CD4-positive, alpha-beta T cell (primary cell): ENCODE measurements around the gene FAM184B. TPM values are rescaled to one million over a fixed set of nuclear protein-coding genes. Genes with fewer than 3 reads are reported as not detected.
A peak's percentile ranks its signal among the peaks of the same experiment; 100 is the strongest.

Experiments used
- ATAC-seq: fragments of 200-7000 bp; cut with Tn5 transposase; one replicate; pipeline ENCODE4 v1.10.0; 2022; ENCODE audit warnings: mild to moderate bottlenecking; ENCODE audit not compliant: poor library complexity
- CTCF ChIA-PET: fragments of 350-600 bp; sonication (Branson Sonifier 250); formaldehyde crosslinking; loops from one replicate; lab custom pipeline; 2021; ENCODE audit warnings: antibody characterized with exemption, inconsistent platforms; lab: Charles Lee
- POLR2A ChIA-PET: fragments of 350-600 bp; sonication (Branson Sonifier 250); formaldehyde crosslinking; loops from one replicate; lab custom pipeline; 2021; ENCODE audit warnings: antibody characterized with exemption, inconsistent platforms; lab: Charles Lee
- DNase-seq, 14 experiments: peaks; one replicate each; pipeline ENCODE4 v3.0.0-alpha.2; 2013 to 2020; ENCODE audit warnings: mixed read lengths in 2 of 14
- H3K27ac ChIP-seq, 2 donors: one replicate each; pipeline versions ENCODE4 v1.5.1 to v1.7.0; 2013; ENCODE audit warnings: low read length in 2 of 2, low read depth in 1 of 2, mild to moderate bottlenecking in 1 of 2
- H3K27me3 ChIP-seq, 2 experiments: 1 replicate in 1 of 2; 2 replicates in 1 of 2; pipeline versions ENCODE4 v1.6.1 to v1.7.0; 2013; ENCODE audit warnings: low read length in 2 of 2, control low read depth in 1 of 2, mild to moderate bottlenecking in 1 of 2, moderate library complexity in 1 of 2; ENCODE audit not compliant: insufficient read depth in 2 of 2, control insufficient read depth in 1 of 2
- H3K36me3 ChIP-seq: one replicate; pipeline ENCODE4 v1.6.1; 2013; ENCODE audit warnings: low read length, control low read depth; ENCODE audit not compliant: insufficient read depth
- H3K4me1 ChIP-seq: one replicate; pipeline ENCODE4 v1.6.1; 2013; ENCODE audit warnings: low read length, control low read depth; ENCODE audit not compliant: insufficient read depth
- H3K4me3 ChIP-seq: one replicate; pipeline ENCODE4 v1.5.1; 2013; ENCODE audit warnings: mild to moderate bottlenecking, low read length, moderate library complexity
- H3K9me3 ChIP-seq, 2 experiments: 1 replicate in 1 of 2; 2 replicates in 1 of 2; pipeline versions ENCODE4 v1.6.1 to v1.7.0; 2013; ENCODE audit warnings: low read length in 2 of 2, mild to moderate bottlenecking in 2 of 2, control low read depth in 1 of 2, moderate library complexity in 1 of 2; ENCODE audit not compliant: control insufficient read depth in 1 of 2, insufficient read depth in 1 of 2
- H3K27ac Mint-ChIP-seq: one replicate; pipeline ENCODE4 v1.8.0; 2020; ENCODE audit warnings: mixed read lengths
- H3K27me3 Mint-ChIP-seq: one replicate; pipeline ENCODE4 v1.8.0; 2021; ENCODE audit warnings: mixed read lengths
- H3K36me3 Mint-ChIP-seq: one replicate; pipeline ENCODE4 v1.8.0; 2021; ENCODE audit warnings: low read depth, mixed read lengths
- H3K4me1 Mint-ChIP-seq: one replicate; pipeline ENCODE4 v1.8.0; 2021; ENCODE audit warnings: low read depth, mixed read lengths
- H3K4me3 Mint-ChIP-seq: one replicate; pipeline ENCODE4 v1.8.0; 2020; ENCODE audit warnings: mild to moderate bottlenecking, mixed read lengths
- H3K9me3 Mint-ChIP-seq: one replicate; pipeline ENCODE4 v1.8.0; 2020; ENCODE audit warnings: mixed read lengths
- CTCF ChIP-seq: fragments of 200-600 bp; IDR thresholded peaks from one replicate; pipeline ENCODE4 v1.8.0; 2022; ENCODE audit warnings: antibody characterized with exemption, mild to moderate bottlenecking
- intact Hi-C, 2 experiments: fragments of 100-400 bp; cut with DNase I in 1 of 2; cut with micrococcal nuclease in 1 of 2; formaldehyde crosslinking; loops; one replicate each; pipeline versions ENCODE4 v1.15.1 to v1.9.0; 2023 to 2025; cut with DNase I, micrococcal nuclease
- total RNA-seq, 174 experiments: library from RNA in 2 of 174; stranded (reverse) in 2 of 174; gene quantifications; one replicate each; pipeline ENCODE4 v1.2.3 and lab custom pipeline; 2021 to 2026

The FAM184B gene
- total RNA-seq, 2 experiments from 2014 or later = not detected

DNA sequence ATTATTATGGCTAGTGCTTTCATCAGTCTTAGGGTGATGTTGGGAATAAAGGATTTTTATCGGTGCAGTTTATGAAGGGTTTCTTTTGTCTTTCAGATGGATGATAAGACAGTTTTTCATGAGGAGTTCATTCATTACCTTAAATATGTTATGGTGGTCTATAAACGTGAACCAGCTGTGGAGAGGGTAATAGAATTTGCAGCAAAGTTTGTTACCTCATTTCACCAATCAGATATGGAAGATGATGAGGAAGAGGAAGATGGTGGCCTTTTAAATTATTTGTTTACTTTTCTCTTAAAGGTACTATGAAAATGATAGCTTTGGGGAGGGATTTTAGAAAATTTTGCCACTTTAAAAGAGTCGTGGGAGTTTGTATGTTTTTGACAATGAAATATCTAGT lies 30.7 kb upstream of the FAM184B start:
- Mint-ChIP-seq H3K4me1 (peaks cover 49% of the 10 kb centered on the region), H3K27ac (peak overlapping the region; percentile 96), H3K27me3 (no peaks in the 10 kb centered on the region), H3K4me3 (peak overlapping the region; percentile 84), H3K9me3 (no peaks in the 10 kb centered on the region), H3K36me3 (peaks cover 28% of the 10 kb centered on the region)
- POLR2A ChIA-PET = no interaction called here
- no peak for TF ChIP-seq CTCF
- Histone ChIP-seq H3K36me3 (no peaks in the 10 kb centered on the region), H3K4me1 (peaks cover 20% of the 10 kb centered on the region), H3K9me3 (no peaks in the 10 kb centered on the region), H3K4me3 (no peak overlapping the region), H3K27ac (no peak overlapping the region), H3K27me3 (no peaks in the 10 kb centered on the region)
- DNase-seq (no peak), ATAC-seq (no peak)
- CTCF ChIA-PET = interaction anchor here (1.3 kb wide), 1 partner anchor 263 kb away, joined by 3 read pairs; no protein-coding TSS in a partner anchor
- intact Hi-C loops = loop anchor here (2.0 to 10.0 kb wide), 5 partner anchors 175 to 475 kb away; partner anchors contain the start of genes LCORL (in 1 of the 2) and MED28 (in 1 of the 2)

DNA sequence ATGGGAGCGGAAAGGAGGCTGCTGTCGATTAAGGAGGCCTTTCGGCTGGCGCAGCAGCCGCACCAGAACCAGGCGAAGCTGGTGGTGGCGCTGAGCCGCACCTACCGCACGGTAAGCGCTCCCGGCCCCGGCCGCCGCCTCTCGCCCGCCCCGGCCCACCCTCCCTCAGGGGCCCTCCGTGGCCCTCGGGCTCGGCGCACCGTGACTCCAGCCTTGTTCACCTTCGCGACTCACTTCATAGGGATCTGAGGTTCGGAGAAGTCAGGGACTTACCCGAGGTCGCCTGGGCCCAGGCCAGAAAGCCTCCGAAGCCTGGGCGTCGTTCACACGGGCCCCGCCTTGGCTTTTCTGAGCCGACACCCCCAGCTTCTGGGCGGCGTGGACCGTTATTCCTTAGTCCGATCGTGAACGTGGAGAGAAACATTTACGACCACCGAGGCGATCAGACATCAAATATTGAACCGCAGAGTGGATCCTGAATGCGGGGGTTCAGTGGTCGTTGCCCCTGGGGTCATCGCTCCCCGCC lies 29.7 kb upstream of the FAM184B start:
- Mint-ChIP-seq H3K27ac (peak overlapping the region; percentile 96), H3K4me1 (peaks cover 57% of the 10 kb centered on the region), H3K9me3 (no peaks in the 10 kb centered on the region), H3K27me3 (no peaks in the 10 kb centered on the region), H3K4me3 (peak overlapping the region; percentile 97), H3K36me3 (peaks cover 35% of the 10 kb centered on the region)
- peak; percentile 18 for ATAC-seq
- H3K9me3 ChIP-seq = no peaks in the 10 kb centered on the region
- intact Hi-C loops = loop anchor here (2.0 to 10.0 kb wide), 5 partner anchors 174 to 474 kb away; partner anchors contain the start of genes MED28 (in 2 of the 2) and LCORL (in 1 of the 2)
- peak in 1 of 14 experiments; percentile 18 for DNase-seq
- no peak for TF ChIP-seq CTCF
- peaks cover 20% of the 10 kb centered on the region for H3K4me1 ChIP-seq
- ChIA-PET CTCF (interaction anchor here (1.3 kb wide), 1 partner anchor 263 kb away, joined by 3 read pairs; no protein-coding TSS in a partner anchor), POLR2A (interaction anchor here (1.3 to 1.7 kb wide), 4 partner anchors 197 to 299 kb away, joined by 4 to 21 read pairs (median 12); partner anchors contain the start of genes LAP3, LCORL, MED28 and QDPR)
- peak overlapping the region; percentile 92 for H3K4me3 ChIP-seq
- H3K27me3 ChIP-seq = no peaks in the 10 kb centered on the region
- no peak overlapping the region for H3K27ac ChIP-seq
- no peaks in the 10 kb centered on the region for H3K36me3 ChIP-seq

GRCh38 chr4:17810260-17811077 lies 29.0 kb upstream of the FAM184B start, which contains the start of the genes DCAF16 and NCAPG:
Gene DCAF16, minus strand, starts transcription at chr4:17810757. Its CDS starts 6,616 bp downstream, at chr4:17804141.
Gene NCAPG, plus strand, starts transcription at chr4:17810979. Its CDS starts 99 bp downstream, at chr4:17811078.
- DNase-seq (peak; percentile 97 to 100 (median 99)), ATAC-seq (peak; percentile 86)
- Histone ChIP-seq H3K4me1 (peaks cover 20% of the 10 kb centered on the region), H3K4me3 (peak within 1 kb of the TSS; percentile 92), H3K27ac (peak within 1 kb of the TSS; percentile 92 to 96), H3K36me3 (peaks cover 1% of the 10 kb centered on the region), H3K9me3 (no peaks in the 10 kb centered on the region), H3K27me3 (no peaks in the 10 kb centered on the region)
- Mint-ChIP-seq H3K4me3 (peak within 1 kb of the TSS; percentile 97), H3K27me3 (no peaks in the 10 kb centered on the region), H3K9me3 (no peaks in the 10 kb centered on the region), H3K36me3 (peaks cover 40% of the 10 kb centered on the region), H3K27ac (peak within 1 kb of the TSS; percentile 96), H3K4me1 (peaks cover 63% of the 10 kb centered on the region)
- POLR2A ChIA-PET = interaction anchor here (0.9 to 1.7 kb wide), 6 partner anchors 15 to 299 kb away, joined by 3 to 21 read pairs (median 5); partner anchors contain the start of genes LAP3, LCORL, MED28 and QDPR
- CTCF ChIA-PET = interaction anchor here (1.3 to 3.3 kb wide), 2 partner anchors 262 kb away, joined by 3 to 9 read pairs; no protein-coding TSS in a partner anchor
- TF ChIP-seq CTCF = no peak
- intact Hi-C loops = loop anchor here (1.0 to 10.0 kb wide), 7 partner anchors 173 to 473 kb away; partner anchors contain the start of genes MED28 (in 2 of the 2), LAP3 (in 1 of the 2) and LCORL (in 1 of the 2)
